K562 treated with DMSO at 1 percent for 24 hours (cell line): ENCODE measurements around the gene ETDC. TPM values are rescaled to one million over a fixed set of nuclear protein-coding genes. Genes with fewer than 3 reads are reported as not detected.

Experiments
- total RNA-seq: library from RNA; unstranded; fragments of 300-600 nt; gene quantifications from 2 replicates; pipeline ENCODE4 v1.2.3, GENCODE V29; 2022; ENCODE audit warnings: low read depth; ENCODE audit not compliant: insufficient read depth

The ETDC gene
- total RNA-seq, result not detected in 2 replicates

GRCh38 chrX:135309430-135309923 lies at the start of gene ETDC:
Gene ETDC (plus strand): TSS chrX:135309480. CDS start chrX:135309480, 0 bp downstream.

Other genes starting within 250 kb of the ETDC start
- 0.57 TPM in 1 of 2 replicates, not detected in the other for gene SMIM10L2B, start 210.8 kb upstream of the ETDC start, total RNA-seq
- not detected in 2 replicates for gene ETDB, start 189.0 kb upstream of the ETDC start, total RNA-seq
- 35.4 and 40.7 TPM in 2 replicates for gene CT55, start 138.1 kb upstream of the ETDC start, total RNA-seq
- not detected in 2 replicates for gene ETDA, start 57.4 kb upstream of the ETDC start, total RNA-seq
- gene ZNF75D, start 34.6 kb downstream of the ETDC start, total RNA-seq, result 4.0 and 6.0 TPM in 2 replicates
- gene ZNF449, start 35.3 kb downstream of the ETDC start, total RNA-seq, result 1.4 TPM in 2 replicates
- 0.17 and 0.47 TPM in 2 replicates for gene SMIM10L2A, start 112.5 kb downstream of the ETDC start, total RNA-seq
- gene INTS6L, start 211.2 kb downstream of the ETDC start, total RNA-seq, result 11.6 and 12.4 TPM in 2 replicates